Measurements from ENCODE around the gene PLCXD1.
A peak's percentile ranks its signal among the peaks of the same experiment; 100 is the strongest.
"Not testable (repeated sequence)": the region's sequence is repeated elsewhere in the genome, so short reads cannot be mapped to it uniquely, and the experiment has no call there.

Gene PLCXD1

GRCh38 chrX:292900-293897 lies 12.0 kb downstream of the PLCXD1 start:
- no peak for DNase-seq

DNA sequence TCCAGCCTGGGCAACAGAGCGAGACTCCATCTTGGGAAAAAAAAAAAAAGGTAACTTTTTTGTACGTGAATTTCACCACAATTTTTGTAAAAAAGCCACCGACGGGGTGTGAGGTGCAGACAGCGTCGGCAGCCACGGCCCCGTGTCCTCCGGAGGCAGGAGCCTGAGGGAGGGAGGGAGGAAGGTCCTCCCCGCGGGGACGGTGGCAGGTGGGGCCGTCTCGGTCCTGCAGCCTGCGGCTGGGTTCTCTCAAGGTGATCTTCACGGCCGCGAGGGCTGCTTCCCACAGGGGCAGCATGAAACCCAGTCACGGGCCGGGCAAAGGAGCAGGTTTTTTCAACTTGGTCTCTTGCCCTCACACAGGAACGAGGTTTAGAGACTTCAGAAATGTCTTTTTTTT lies 14.0 kb downstream of the PLCXD1 start:
- no peak for DNase-seq

GRCh38 chrX:298993-299392 lies 17.8 kb downstream of the PLCXD1 start:
- no peak for DNase-seq

- DNase-seq, result no peak
Observed at GRCh38 chrX:300334-300733, 19.2 kb downstream of the PLCXD1 start.

DNA sequence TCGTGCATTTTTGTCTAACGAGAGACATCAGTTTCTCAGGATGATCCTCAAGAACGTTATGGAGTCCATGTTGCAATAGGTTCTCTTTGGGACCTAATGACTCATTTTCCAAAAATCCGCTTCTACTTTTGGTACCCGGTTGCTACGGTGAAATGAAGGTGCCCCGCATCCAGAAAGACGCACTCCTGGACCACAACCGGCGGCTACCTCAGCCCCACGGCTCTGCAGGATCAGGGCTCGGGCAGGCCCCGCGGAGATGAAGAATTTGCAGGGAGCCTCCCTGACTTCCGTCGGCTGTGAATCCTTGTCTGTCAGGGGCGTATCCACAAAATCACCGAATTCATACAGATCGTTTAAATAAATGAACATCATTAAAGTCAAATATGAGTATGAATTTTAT lies 21.8 kb downstream of the PLCXD1 start:
- DNase-seq, result no peak

GRCh38 chrX:305781-306613 lies 24.8 kb downstream of the PLCXD1 start:
- DNase-seq, result not testable (repeated sequence)

DNA sequence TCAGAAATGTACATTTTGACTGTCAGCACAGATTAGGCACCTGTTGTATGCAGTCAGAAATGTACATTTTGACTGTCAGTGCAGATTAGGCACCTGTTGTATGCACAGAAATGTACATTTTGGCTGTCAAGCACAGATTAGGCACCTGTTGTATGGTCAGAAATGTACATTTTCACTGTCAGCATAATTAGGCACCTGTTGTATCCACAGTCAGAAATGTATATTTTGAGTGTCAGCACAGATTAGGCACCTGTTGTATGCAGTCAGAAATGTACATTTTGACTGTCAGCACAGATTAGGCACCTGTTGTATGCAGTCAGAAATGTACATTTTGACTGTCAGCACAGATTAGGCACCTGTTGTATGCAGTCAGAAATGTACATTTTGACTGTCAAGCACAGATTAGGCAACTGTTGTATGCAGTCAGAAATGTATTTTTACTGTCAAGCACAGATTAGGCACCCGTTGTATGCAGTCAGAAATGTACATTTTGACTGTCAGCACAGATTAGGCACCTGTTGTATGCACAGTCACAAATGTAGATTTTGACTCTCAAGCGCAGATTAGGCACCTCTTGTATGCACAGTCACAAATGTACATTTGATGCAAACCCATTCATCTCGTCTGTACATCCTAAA lies 25.6 kb downstream of the PLCXD1 start:
- not testable (repeated sequence) for DNase-seq

GRCh38 chrX:307261-308111 lies 26.3 kb downstream of the PLCXD1 start:
- DNase-seq, result no peak

- DNase-seq, result no peak
Observed at GRCh38 chrX:308821-309520, 27.8 kb downstream of the PLCXD1 start.

- no peak for DNase-seq
Observed at GRCh38 chrX:310621-311155, 29.5 kb downstream of the PLCXD1 start.

GRCh38 chrX:311156-312129 lies 30.3 kb downstream of the PLCXD1 start:
- no peak for DNase-seq

GRCh38 chrX:312621-313331 lies 31.6 kb downstream of the PLCXD1 start:
- DNase-seq, result no peak

DNA sequence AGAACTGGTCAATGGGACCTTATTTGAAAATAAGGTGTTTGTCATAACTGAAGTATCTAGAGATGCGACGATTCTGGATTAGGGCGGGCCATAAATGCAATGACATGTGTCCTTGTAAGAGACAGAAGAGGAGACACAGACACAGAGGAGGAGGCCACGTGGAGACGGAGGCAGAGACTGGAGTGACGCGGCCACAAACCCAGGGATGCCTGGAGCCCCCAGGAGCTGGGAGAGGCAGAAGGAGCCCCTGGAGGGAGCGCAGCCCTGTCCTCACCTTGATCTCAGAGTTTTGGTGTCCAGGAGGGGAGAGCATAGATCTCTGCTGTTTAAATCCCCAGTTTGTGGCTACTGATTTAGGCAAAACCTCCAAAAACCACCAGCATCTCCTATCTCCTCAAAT lies 32.4 kb downstream of the PLCXD1 start:
- DNase-seq, result no peak

DNA sequence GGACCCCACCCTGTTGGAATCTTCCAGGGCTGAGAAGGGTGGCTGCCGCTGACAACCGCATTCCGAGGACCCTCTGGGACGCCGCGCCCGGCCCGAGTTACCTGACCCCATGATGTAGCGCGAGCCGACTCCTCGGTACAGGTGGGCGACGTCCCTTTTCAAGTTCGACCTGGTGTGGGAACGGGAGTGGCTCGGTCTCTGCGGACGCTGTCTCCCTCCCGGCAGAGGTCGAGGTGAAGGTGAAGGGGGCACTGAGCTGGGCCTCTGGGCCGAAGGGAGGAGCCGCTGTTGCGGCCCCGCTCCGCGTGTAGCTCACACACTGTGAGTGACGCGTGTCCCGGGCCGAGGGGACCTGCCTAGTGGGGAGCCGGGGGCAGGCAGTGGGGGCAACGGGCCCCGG lies 32.9 kb downstream of the PLCXD1 start:
- no peak for DNase-seq

DNA sequence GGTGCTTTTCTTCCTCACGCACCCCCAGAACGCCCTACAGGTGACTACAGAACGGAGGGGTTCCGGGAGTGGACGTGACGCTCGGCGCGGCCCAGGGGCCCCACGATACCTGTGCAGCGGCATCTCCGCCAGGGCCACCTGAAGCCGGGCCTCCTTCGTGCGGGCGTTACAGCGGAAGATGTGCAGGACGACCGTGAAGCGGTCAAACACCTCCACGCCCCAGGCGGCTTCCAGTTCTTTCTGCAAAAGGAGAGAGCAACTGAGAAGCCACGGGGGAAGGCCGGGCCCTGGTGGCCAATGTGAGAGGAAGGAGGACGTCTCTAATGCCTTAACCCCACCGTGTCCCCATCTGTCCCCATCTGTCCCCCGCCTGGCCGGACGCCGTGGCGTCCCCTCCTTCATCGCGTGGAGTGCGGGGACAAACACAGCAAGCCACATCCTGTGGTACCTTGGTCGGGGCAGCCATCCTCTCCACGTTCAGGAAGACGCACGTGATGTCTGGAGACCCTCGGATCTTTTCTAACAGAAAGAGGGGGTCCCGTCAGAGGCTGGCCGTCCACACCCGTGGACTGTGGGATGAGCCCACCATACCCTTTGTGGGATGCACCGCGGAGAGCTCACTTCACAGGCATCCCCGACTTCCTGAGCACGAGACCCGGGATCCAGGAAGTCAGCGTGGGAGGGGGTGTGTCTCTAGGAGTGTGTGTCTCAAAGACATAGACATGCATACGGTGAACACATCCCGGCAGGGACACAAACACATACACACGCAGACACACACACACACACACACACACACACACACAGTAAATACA lies 33.8 kb downstream of the PLCXD1 start:
- DNase-seq, result no peak

DNA sequence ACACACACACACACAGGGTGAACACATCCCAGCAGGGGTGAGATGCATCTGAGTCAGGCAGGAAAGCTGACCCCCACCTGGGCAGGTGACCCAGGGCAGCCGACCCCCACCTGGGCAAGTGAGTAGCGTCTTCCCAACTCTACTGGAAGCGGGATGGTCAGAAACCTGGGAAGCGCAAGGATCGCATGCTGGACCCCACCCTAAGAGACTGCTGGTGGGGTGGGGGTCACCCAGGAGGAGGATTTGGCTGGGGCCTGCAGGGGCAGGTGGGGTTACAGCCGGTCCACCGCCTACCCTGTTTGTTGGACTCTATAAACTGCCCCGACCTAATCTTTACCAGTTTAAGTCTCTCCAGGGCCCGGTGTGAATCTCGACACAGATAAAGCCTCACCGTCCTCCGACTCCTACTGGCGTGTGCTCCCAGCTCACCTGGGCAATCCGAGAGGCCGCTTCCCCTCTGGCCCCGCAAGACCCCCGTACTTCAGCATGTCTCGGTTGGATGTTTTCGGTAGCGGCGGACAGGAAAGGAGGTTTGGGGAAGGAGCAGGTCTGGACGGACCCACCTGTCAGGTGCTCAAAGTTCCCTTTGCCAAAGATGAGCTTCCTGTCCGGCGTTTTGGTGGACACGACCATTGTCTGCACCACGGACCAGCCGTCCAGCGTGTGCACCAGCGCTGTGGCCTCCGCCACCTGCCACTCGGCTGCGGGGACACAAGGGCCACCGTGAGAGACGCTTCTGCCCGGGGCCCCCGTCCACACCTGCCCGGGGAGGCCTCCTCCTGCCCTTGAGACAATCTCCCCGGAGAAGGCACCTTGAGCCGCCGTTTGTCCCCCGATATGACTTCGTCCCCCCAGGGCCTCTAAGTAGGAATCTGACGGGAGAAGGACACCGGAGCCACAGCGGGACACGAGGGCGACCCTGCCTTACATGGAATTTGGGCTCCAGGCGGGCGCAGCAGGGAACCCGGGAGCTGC lies 35.5 kb downstream of the PLCXD1 start:
- peak; percentile 23 for DNase-seq

GRCh38 chrX:317424-318067 lies 36.4 kb downstream of the PLCXD1 start:
- no peak for DNase-seq
